ENCODE data around the gene GPR135.
"Not testable (repeated sequence)": the region's sequence is repeated elsewhere in the genome, so short reads cannot be mapped to it uniquely, and the experiment has no call there.

The GPR135 gene

GRCh38 chr14:59460378-59460777 lies 4.8 kb downstream of the GPR135 start:
- H3K36me3 ChIP-seq (ENCODE audit: insufficient read depth, low read length), result peaks cover 45% of the 10 kb centered on the region
- H3K9me3 ChIP-seq (ENCODE audit: low read length), result peaks cover 4% of the 10 kb centered on the region

GRCh38 chr14:59458486-59458885 lies 6.7 kb downstream of the GPR135 start:
- Histone ChIP-seq H3K4me3 (ENCODE audit: low read length) (no peak overlapping the region), H3K4me1 (ENCODE audit: insufficient read depth, low read length) (no peaks in the 10 kb centered on the region), H3K9me3 (ENCODE audit: low read length) (no peaks in the 10 kb centered on the region), H3K27me3 (ENCODE audit: insufficient read depth, low read length) (no peaks in the 10 kb centered on the region), H3K36me3 (ENCODE audit: insufficient read depth, low read length) (peaks cover 40% of the 10 kb centered on the region), H2AFZ (ENCODE audit: low read depth, low read length) (no peak overlapping the region)

More at GRCh38 chr14:59460378-59460777, 4.8 kb downstream of the GPR135 start:
- no peaks in the 10 kb centered on the region for H3K27me3 ChIP-seq (ENCODE audit: insufficient read depth, low read length)
- H3K4me1 ChIP-seq (ENCODE audit: insufficient read depth, low read length), result no peaks in the 10 kb centered on the region
- H2AFZ ChIP-seq (ENCODE audit: low read depth, low read length), result no peak overlapping the region
- no peak overlapping the region for H3K4me3 ChIP-seq (ENCODE audit: low read length)

- H3K27me3 ChIP-seq (ENCODE audit: insufficient read depth, low read length), result no peaks in the 10 kb centered on the region
- H3K36me3 ChIP-seq (ENCODE audit: insufficient read depth, low read length), result peaks cover 27% of the 10 kb centered on the region
- H3K9me3 ChIP-seq (ENCODE audit: low read length), result no peaks in the 10 kb centered on the region
- no peak overlapping the region for H2AFZ ChIP-seq (ENCODE audit: low read depth, low read length)
- H3K4me3 ChIP-seq (ENCODE audit: low read length), result no peak overlapping the region
- H3K4me1 ChIP-seq (ENCODE audit: insufficient read depth, low read length), result no peaks in the 10 kb centered on the region
These were observed 9.8 kb downstream of the GPR135 start for GRCh38 chr14:59455411-59455810.

GRCh38 chr14:59454139-59454538 lies 11.0 kb downstream of the GPR135 start:
- no peak overlapping the region for H2AFZ ChIP-seq (ENCODE audit: low read depth, low read length)
- no peak overlapping the region for H3K4me3 ChIP-seq (ENCODE audit: low read length)
- no peaks in the 10 kb centered on the region for H3K4me1 ChIP-seq (ENCODE audit: insufficient read depth, low read length)
- H3K9me3 ChIP-seq (ENCODE audit: low read length), result no peaks in the 10 kb centered on the region
- H3K27me3 ChIP-seq (ENCODE audit: insufficient read depth, low read length), result no peaks in the 10 kb centered on the region
- H3K36me3 ChIP-seq (ENCODE audit: insufficient read depth, low read length), result peaks cover 27% of the 10 kb centered on the region

GRCh38 chr14:59451849-59452248 lies 13.3 kb downstream of the GPR135 start:
- H2AFZ ChIP-seq (ENCODE audit: low read depth, low read length), result no peak overlapping the region
- no peaks in the 10 kb centered on the region for H3K9me3 ChIP-seq (ENCODE audit: low read length)
- no peak overlapping the region for H3K4me3 ChIP-seq (ENCODE audit: low read length)
- H3K36me3 ChIP-seq (ENCODE audit: insufficient read depth, low read length), result peaks cover 17% of the 10 kb centered on the region
- H3K4me1 ChIP-seq (ENCODE audit: insufficient read depth, low read length), result no peaks in the 10 kb centered on the region
- no peaks in the 10 kb centered on the region for H3K27me3 ChIP-seq (ENCODE audit: insufficient read depth, low read length)

- peaks cover 9% of the 10 kb centered on the region for H3K36me3 ChIP-seq (ENCODE audit: insufficient read depth, low read length)
- no peaks in the 10 kb centered on the region for H3K9me3 ChIP-seq (ENCODE audit: low read length)
- H3K4me1 ChIP-seq (ENCODE audit: insufficient read depth, low read length), result no peaks in the 10 kb centered on the region
- H3K4me3 ChIP-seq (ENCODE audit: low read length), result no peak overlapping the region
- H2AFZ ChIP-seq (ENCODE audit: low read depth, low read length), result no peak overlapping the region
- no peaks in the 10 kb centered on the region for H3K27me3 ChIP-seq (ENCODE audit: insufficient read depth, low read length)
These were observed 14.5 kb downstream of the GPR135 start for GRCh38 chr14:59450716-59451115.

GRCh38 chr14:59448673-59449072 lies 16.5 kb downstream of the GPR135 start:
- H3K27me3 ChIP-seq (ENCODE audit: insufficient read depth, low read length); H3K36me3 ChIP-seq (ENCODE audit: insufficient read depth, low read length); H3K4me1 ChIP-seq (ENCODE audit: insufficient read depth, low read length); H2AFZ ChIP-seq (ENCODE audit: low read depth, low read length); H3K4me3 ChIP-seq (ENCODE audit: low read length); H3K9me3 ChIP-seq (ENCODE audit: low read length): not testable (repeated sequence)

GRCh38 chr14:59439256-59439965 lies 25.8 kb downstream of the GPR135 start:
- H3K27me3 ChIP-seq (ENCODE audit: insufficient read depth, low read length), result no peaks in the 10 kb centered on the region
- no peak overlapping the region for H3K4me3 ChIP-seq (ENCODE audit: low read length)
- no peaks in the 10 kb centered on the region for H3K36me3 ChIP-seq (ENCODE audit: insufficient read depth, low read length)
- no peaks in the 10 kb centered on the region for H3K4me1 ChIP-seq (ENCODE audit: insufficient read depth, low read length)
- no peaks in the 10 kb centered on the region for H3K9me3 ChIP-seq (ENCODE audit: low read length)
- H2AFZ ChIP-seq (ENCODE audit: low read depth, low read length), result no peak overlapping the region

GRCh38 chr14:59438195-59438647 lies 27.0 kb downstream of the GPR135 start:
- no peak overlapping the region for H2AFZ ChIP-seq (ENCODE audit: low read depth, low read length)
- no peaks in the 10 kb centered on the region for H3K27me3 ChIP-seq (ENCODE audit: insufficient read depth, low read length)
- no peaks in the 10 kb centered on the region for H3K9me3 ChIP-seq (ENCODE audit: low read length)
- H3K36me3 ChIP-seq (ENCODE audit: insufficient read depth, low read length), result no peaks in the 10 kb centered on the region
- H3K4me3 ChIP-seq (ENCODE audit: low read length), result no peak overlapping the region
- no peaks in the 10 kb centered on the region for H3K4me1 ChIP-seq (ENCODE audit: insufficient read depth, low read length)

- H3K27me3 ChIP-seq (ENCODE audit: insufficient read depth, low read length), result no peaks in the 10 kb centered on the region
- no peak overlapping the region for H3K4me3 ChIP-seq (ENCODE audit: low read length)
- H3K9me3 ChIP-seq (ENCODE audit: low read length), result no peaks in the 10 kb centered on the region
- H3K36me3 ChIP-seq (ENCODE audit: insufficient read depth, low read length), result no peaks in the 10 kb centered on the region
- no peak overlapping the region for H2AFZ ChIP-seq (ENCODE audit: low read depth, low read length)
- no peaks in the 10 kb centered on the region for H3K4me1 ChIP-seq (ENCODE audit: insufficient read depth, low read length)
These were observed 29.2 kb downstream of the GPR135 start for GRCh38 chr14:59435987-59436386.

GRCh38 chr14:59435101-59435500 lies 30.1 kb downstream of the GPR135 start:
- H3K4me3 ChIP-seq (ENCODE audit: low read length), result no peak overlapping the region
- H3K9me3 ChIP-seq (ENCODE audit: low read length), result no peaks in the 10 kb centered on the region
- H2AFZ ChIP-seq (ENCODE audit: low read depth, low read length), result no peak overlapping the region
- H3K27me3 ChIP-seq (ENCODE audit: insufficient read depth, low read length), result no peaks in the 10 kb centered on the region
- no peaks in the 10 kb centered on the region for H3K36me3 ChIP-seq (ENCODE audit: insufficient read depth, low read length)
- no peaks in the 10 kb centered on the region for H3K4me1 ChIP-seq (ENCODE audit: insufficient read depth, low read length)

GRCh38 chr14:59429790-59430189 lies 35.4 kb downstream of the GPR135 start:
- H3K4me1 ChIP-seq (ENCODE audit: insufficient read depth, low read length), result no peaks in the 10 kb centered on the region
- H3K27me3 ChIP-seq (ENCODE audit: insufficient read depth, low read length), result no peaks in the 10 kb centered on the region
- H2AFZ ChIP-seq (ENCODE audit: low read depth, low read length), result no peak overlapping the region
- H3K9me3 ChIP-seq (ENCODE audit: low read length), result no peaks in the 10 kb centered on the region
- no peaks in the 10 kb centered on the region for H3K36me3 ChIP-seq (ENCODE audit: insufficient read depth, low read length)
- H3K4me3 ChIP-seq (ENCODE audit: low read length), result no peak overlapping the region

GRCh38 chr14:59428581-59429012 lies 36.6 kb downstream of the GPR135 start:
- Histone ChIP-seq H3K4me3 (ENCODE audit: low read length) (no peak overlapping the region), H3K4me1 (ENCODE audit: insufficient read depth, low read length) (no peaks in the 10 kb centered on the region), H3K27me3 (ENCODE audit: insufficient read depth, low read length) (no peaks in the 10 kb centered on the region), H3K36me3 (ENCODE audit: insufficient read depth, low read length) (no peaks in the 10 kb centered on the region), H2AFZ (ENCODE audit: low read depth, low read length) (no peak overlapping the region), H3K9me3 (ENCODE audit: low read length) (no peaks in the 10 kb centered on the region)
